Endometrium (tissue), 2 donors: ENCODE data around the gene FKBP2.

Experiments
- FAIRE-seq: peaks from 2 replicates; lab custom pipeline; 2012; peaks lifted over from hg19 to GRCh38; lab: Jason Lieb, UNC
- donor health status: control.
- donor health status: control.

The FKBP2 gene

GRCh38 chr11:64264371-64264852 lies 23.5 kb downstream of the FKBP2 start:
- no peak for FAIRE-seq

GRCh38 chr11:64265176-64266160 lies 24.6 kb downstream of the FKBP2 start:
- no peak for FAIRE-seq

- FAIRE-seq, result no peak
Measured at GRCh38 chr11:64266339-64266738, 25.4 kb downstream of the FKBP2 start.

- no peak for FAIRE-seq
Measured at GRCh38 chr11:64267207-64267945, 26.5 kb downstream of the FKBP2 start.

- no peak for FAIRE-seq
Measured at GRCh38 chr11:64268025-64268892, 27.4 kb downstream of the FKBP2 start.

GRCh38 chr11:64268893-64269539 lies 28.1 kb downstream of the FKBP2 start:
- no peak for FAIRE-seq

- FAIRE-seq, result peak; percentile 95
Measured at GRCh38 chr11:64269540-64270220, 28.8 kb downstream of the FKBP2 start.

- FAIRE-seq, result no peak
Measured at GRCh38 chr11:64275031-64275800, 34.3 kb downstream of the FKBP2 start.

GRCh38 chr11:64275841-64276240 lies 34.9 kb downstream of the FKBP2 start:
- FAIRE-seq, result no peak

- FAIRE-seq, result no peak
Measured at GRCh38 chr11:64276653-64277431, 35.9 kb downstream of the FKBP2 start.

GRCh38 chr11:64278576-64279190 lies 37.8 kb downstream of the FKBP2 start:
- no peak for FAIRE-seq

GRCh38 chr11:64281957-64282770 lies 41.3 kb downstream of the FKBP2 start:
- no peak for FAIRE-seq

GRCh38 chr11:64283092-64283491 lies 42.2 kb downstream of the FKBP2 start:
- FAIRE-seq, result no peak

GRCh38 chr11:64284048-64284961 lies 43.4 kb downstream of the FKBP2 start, which contains the start of gene BAD:
TSS of gene BAD (minus strand) at chr11:64284665. CDS start at chr11:64284368, 297 bp downstream.
- peak; percentile 74 for FAIRE-seq

GRCh38 chr11:64284962-64285884 lies 44.3 kb downstream of the FKBP2 start, which contains the start of gene GPR137:
TSS of gene GPR137 (plus strand) at chr11:64285848. CDS start at chr11:64286525, 677 bp downstream.
- no peak for FAIRE-seq
